ENCODE measurements around the gene HORMAD2. TPM values are rescaled to one million over a fixed set of nuclear protein-coding genes. Genes with fewer than 3 reads are reported as not detected.

The HORMAD2 gene
- total RNA-seq, 3 donors from 2014 or later = not detected

DNA sequence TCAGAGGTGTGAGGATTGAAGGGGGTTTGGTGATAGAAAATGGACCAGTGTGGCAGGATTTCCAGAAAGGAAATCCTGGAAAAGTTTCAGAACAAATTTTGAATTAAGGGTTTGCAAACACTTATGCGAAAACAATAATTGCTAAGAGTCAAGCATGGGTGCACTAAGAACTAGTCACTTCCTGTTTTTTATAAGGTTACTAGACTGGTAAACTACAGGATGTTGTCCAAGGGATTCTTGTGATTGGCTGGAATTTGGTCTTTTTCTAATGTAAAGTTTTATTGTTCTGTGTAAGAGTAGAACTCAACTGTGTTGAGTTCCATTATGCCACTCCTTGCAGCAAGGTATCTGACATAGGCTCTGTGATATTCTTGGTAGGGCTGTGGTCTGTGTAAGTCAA lies 112.2 kb downstream of the HORMAD2 start:
- no peak overlapping the region for H3K27ac ChIP-seq
- intact Hi-C loops (cut with DNase I; ENCODE audit: low total_unique reads) = no loop called here
- no peak overlapping the region for H3K4me3 ChIP-seq
- DNase-seq (ENCODE audit: low spot score in 2 of 2) = no peak
- no peaks in the 10 kb centered on the region for H3K36me3 ChIP-seq
- TF ChIP-seq, protein P1, sequence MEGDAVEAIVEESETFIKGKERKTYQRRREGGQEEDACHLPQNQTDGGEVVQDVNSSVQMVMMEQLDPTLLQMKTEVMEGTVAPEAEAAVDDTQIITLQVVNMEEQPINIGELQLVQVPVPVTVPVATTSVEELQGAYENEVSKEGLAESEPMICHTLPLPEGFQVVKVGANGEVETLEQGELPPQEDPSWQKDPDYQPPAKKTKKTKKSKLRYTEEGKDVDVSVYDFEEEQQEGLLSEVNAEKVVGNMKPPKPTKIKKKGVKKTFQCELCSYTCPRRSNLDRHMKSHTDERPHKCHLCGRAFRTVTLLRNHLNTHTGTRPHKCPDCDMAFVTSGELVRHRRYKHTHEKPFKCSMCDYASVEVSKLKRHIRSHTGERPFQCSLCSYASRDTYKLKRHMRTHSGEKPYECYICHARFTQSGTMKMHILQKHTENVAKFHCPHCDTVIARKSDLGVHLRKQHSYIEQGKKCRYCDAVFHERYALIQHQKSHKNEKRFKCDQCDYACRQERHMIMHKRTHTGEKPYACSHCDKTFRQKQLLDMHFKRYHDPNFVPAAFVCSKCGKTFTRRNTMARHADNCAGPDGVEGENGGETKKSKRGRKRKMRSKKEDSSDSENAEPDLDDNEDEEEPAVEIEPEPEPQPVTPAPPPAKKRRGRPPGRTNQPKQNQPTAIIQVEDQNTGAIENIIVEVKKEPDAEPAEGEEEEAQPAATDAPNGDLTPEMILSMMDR (IDR thresholded peaks at IDR 0.05) = no peak
- TF ChIP-seq POLR2A (IDR thresholded peaks at IDR 0.05) (no peak), POLR2AphosphoS5 (IDR thresholded peaks at IDR 0.05) (no peak)
- H3K4me1 ChIP-seq = no peaks in the 10 kb centered on the region
- H3K9me3 ChIP-seq = no peaks in the 10 kb centered on the region
- no peaks in the 10 kb centered on the region for H3K27me3 ChIP-seq

DNA sequence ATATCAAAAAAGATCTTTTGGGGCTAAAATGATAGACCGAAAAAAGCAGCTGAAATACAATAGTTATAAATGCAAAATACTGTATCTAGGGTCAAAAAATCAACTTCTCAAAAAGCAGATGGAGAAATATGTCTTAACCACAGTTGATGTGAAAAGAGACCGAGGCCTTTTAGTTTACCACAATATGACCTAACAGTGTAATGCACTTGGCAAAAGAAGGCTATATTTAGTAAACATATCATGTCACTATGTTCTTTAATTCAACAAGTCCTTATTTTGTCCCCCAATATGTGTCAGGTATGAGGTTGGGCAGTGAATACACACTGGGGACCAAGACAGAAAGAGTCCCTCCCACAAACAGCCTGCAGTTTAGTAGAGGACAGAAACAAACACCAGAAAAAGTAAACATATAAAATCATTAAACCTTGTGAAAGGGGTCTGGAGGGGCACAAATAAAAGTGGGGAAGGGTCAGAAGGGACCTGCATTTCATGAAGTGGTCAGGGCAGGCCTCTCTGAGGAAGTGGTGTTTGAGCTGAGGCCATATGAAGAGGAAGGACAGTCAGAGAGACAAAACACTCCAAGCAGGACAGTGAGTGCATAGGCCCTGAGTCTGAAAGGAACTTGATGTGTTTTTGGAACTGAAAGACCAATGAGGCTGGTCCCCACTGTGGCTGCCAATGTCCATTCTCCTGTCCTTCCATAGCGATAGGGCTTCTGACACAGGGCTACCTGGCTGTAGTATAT lies 112.9 kb downstream of the HORMAD2 start:
- no peak for TF ChIP-seq POLR2AphosphoS5 (IDR thresholded peaks at IDR 0.05)
- TF ChIP-seq, protein P1 (IDR thresholded peaks at IDR 0.05) = no peak
- no peak for TF ChIP-seq POLR2A (IDR thresholded peaks at IDR 0.05)
- no peak for DNase-seq (ENCODE audit: low spot score in 2 of 2)
- H3K27me3 ChIP-seq = no peaks in the 10 kb centered on the region
- intact Hi-C loops (cut with DNase I; ENCODE audit: low total_unique reads) = no loop called here
- no peak overlapping the region for H3K4me3 ChIP-seq
- no peaks in the 10 kb centered on the region for H3K9me3 ChIP-seq
- H3K27ac ChIP-seq = no peak overlapping the region
- no peaks in the 10 kb centered on the region for H3K4me1 ChIP-seq
- H3K36me3 ChIP-seq = no peaks in the 10 kb centered on the region

DNA sequence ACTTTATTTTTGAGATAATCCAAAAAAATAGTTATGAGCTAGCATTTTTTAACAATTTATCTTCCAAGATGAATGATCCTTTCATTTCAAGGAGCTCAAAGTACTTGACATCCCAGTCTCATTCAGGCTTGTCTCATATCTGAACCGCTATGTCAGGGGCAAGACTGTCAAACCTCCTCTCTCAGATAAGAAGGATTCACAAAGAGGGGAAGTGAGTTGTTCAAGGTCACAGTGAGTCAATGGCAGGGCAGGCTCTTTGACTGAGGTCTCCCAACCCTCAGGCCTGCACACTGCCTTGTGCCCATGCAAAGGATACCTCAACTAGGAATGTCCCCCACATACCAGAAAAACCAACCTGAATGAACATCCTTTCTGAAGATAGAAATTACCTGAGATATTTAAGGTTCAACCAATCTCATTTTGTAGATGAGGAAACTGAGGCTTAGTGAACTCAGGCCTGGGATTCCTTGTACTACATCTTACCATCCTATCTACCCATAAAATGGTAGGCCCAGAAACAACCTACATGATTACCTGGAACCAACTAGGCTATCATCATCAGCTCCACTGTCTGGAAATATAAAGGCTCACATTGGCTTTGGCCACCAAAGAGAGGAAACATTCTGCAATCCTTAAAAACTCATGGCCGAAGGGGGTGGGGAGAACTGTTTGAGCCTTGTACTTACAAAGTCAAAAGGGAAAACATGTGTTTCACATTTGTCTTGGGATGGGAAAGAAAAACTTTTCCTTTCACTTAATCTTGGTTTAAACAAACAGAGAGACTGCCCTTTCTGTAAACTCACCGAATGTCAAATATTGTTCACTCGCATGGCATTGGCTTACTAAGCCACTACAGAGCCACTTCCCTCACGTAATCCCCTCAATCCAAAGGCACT lies 115.2 kb downstream of the HORMAD2 start:
- H3K27me3 ChIP-seq = no peaks in the 10 kb centered on the region
- H3K4me3 ChIP-seq = peak overlapping the region in 1 of 3 donors; percentile 20
- H3K27ac ChIP-seq = peak overlapping the region; percentile 94
- no peaks in the 10 kb centered on the region for H3K9me3 ChIP-seq
- TF ChIP-seq, protein P1 (IDR thresholded peaks at IDR 0.05) = no peak
- TF ChIP-seq POLR2AphosphoS5 (IDR thresholded peaks at IDR 0.05) = peak in 1 of 3 donors; percentile 31
- intact Hi-C loops (cut with DNase I; ENCODE audit: low total_unique reads) = no loop called here
- no peaks in the 10 kb centered on the region for H3K36me3 ChIP-seq
- no peaks in the 10 kb centered on the region for H3K4me1 ChIP-seq
- peak in 1 of 2 donors; percentile 26 for DNase-seq (ENCODE audit: low spot score in 2 of 2)

DNA sequence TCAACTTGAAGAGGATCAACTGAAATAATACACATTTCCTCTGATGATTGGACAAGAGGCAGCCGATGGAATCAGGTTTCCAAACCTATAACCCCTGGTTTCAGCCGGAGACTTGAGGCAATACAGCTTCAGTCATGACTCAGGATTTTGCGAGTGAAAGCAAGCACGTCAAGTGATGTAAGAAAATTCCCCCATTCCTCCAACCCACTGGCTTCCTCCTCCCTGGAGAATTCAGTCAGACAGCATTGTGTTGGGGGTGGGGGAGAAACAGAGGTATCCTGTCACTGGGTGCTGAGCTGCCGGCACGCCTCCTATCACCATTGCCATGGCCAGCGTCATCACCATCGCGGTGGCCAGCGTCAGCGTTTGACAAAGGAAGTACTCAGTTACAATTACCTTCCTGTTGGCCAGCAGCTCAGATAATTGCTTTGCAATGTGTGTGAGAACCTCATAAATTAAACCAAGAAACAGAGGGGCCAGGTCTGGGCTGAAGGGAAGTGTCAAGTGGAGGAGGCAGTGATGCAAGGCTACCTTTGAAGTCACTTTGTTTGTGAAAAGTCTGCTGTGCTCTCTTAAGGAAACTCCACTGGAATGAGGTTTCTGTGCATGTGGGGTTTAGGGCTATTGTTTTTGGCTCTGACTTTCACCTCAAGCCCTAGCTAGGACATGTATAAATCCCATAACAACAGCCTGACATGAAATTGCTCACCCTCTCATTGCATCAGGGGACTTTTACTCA lies 116.0 kb downstream of the HORMAD2 start:
- Histone ChIP-seq H3K4me3 (peak overlapping the region in 1 of 3 donors; percentile 20), H3K9me3 (no peaks in the 10 kb centered on the region), H3K27ac (peak overlapping the region; percentile 94), H3K36me3 (no peaks in the 10 kb centered on the region), H3K27me3 (no peaks in the 10 kb centered on the region), H3K4me1 (no peaks in the 10 kb centered on the region)
- peak; percentile 72 to 96 for DNase-seq (ENCODE audit: low spot score in 2 of 2)
- intact Hi-C loops (cut with DNase I; ENCODE audit: low total_unique reads) = no loop called here
- TF ChIP-seq POLR2A (IDR thresholded peaks at IDR 0.05) = no peak
- TF ChIP-seq, protein P1 (IDR thresholded peaks at IDR 0.05) = no peak
- TF ChIP-seq POLR2AphosphoS5 (IDR thresholded peaks at IDR 0.05) = peak; percentile 37 to 88 (median 59)
